SH-SY5Y (cell line): ENCODE data around the gene CFD.

Source experiments
- GATA2 ChIP-seq: IDR thresholded peaks from 2 replicates; pipeline ENCODE4 v1.6.1; 2011; ENCODE audit warnings: mild to moderate bottlenecking, low read depth, low read length
- GATA3 ChIP-seq: IDR thresholded peaks from 2 replicates; pipeline ENCODE4 v1.6.1; 2011; ENCODE audit warnings: low read depth, mild to moderate bottlenecking, low read length, moderate library complexity

GRCh38 chr19:892894-893689, 33.6 kb downstream of the CFD start, which contains the start of the genes MED16 and RNU6-9:
- no peak for TF ChIP-seq GATA3
- TF ChIP-seq GATA2 = no peak
